ENCODE data around the gene SPOCK3. TPM values are rescaled to one million over a fixed set of nuclear protein-coding genes. Genes with fewer than 3 reads are reported as not detected.
A peak's percentile ranks its signal among the peaks of the same experiment; 100 is the strongest.

SPOCK3 gene
- total RNA-seq, 1 experiment from 2014 or later: 1.9 TPM

- Histone ChIP-seq H3K4me3 (ENCODE audit: low read length) (no peak overlapping the region), H3K9ac (ENCODE audit: low read length) (no peak overlapping the region), H4K20me1 (ENCODE audit: low read length) (no peaks in the 10 kb centered on the region), H3K4me2 (ENCODE audit: low read length) (no peak overlapping the region), H3K36me3 (ENCODE audit: low read depth, low read length) (no peaks in the 10 kb centered on the region), H3F3A (ENCODE audit: low read length, unreplicated experiment) (no peaks in the 10 kb centered on the region), H3K27me3 (ENCODE audit: low read length) (no peaks in the 10 kb centered on the region), H3K27ac (ENCODE audit: low read length) (no peak overlapping the region), H3K79me2 (ENCODE audit: low read length) (no peaks in the 10 kb centered on the region), H3K9me3 (ENCODE audit: low read length) (no peaks in the 10 kb centered on the region), H2AFZ (ENCODE audit: low read length) (no peak overlapping the region), H3K9me2 (replicated peaks; ENCODE audit: low read length) (no peaks in the 10 kb centered on the region), H3K4me1 (ENCODE audit: insufficient read depth, low read length) (no peaks in the 10 kb centered on the region)
- POLR2A ChIA-PET (ENCODE audit: unreplicated experiment): no interaction called here
- ATAC-seq (no peak), DNase-seq (no peak)
- no TSS peak for BruUV-seq (replicated peaks)
- CTCF ChIA-PET: no interaction called here
- TF ChIP-seq EZH2phosphoT487 (IDR thresholded peaks at IDR 0.05; ENCODE audit: borderline replicate concordance, low read length) (no peak), EZH2 (IDR thresholded peaks at IDR 0.05; ENCODE audit: low read length, unreplicated experiment) (no peak), CTCF (conservative IDR thresholded peaks at IDR 0.05; ENCODE audit: low read depth, low read length) (no peak)
- intact Hi-C loops (cut with micrococcal nuclease): no loop called here
Measured at GRCh38 chr4:166965562-166965961, 268.7 kb downstream of the SPOCK3 start.

- TF ChIP-seq EZH2phosphoT487 (IDR thresholded peaks at IDR 0.05; ENCODE audit: borderline replicate concordance, low read length) (no peak), EZH2 (IDR thresholded peaks at IDR 0.05; ENCODE audit: low read length, unreplicated experiment) (no peak), CTCF (conservative IDR thresholded peaks at IDR 0.05; ENCODE audit: low read depth, low read length) (no peak)
- Histone ChIP-seq H3K9me2 (replicated peaks; ENCODE audit: low read length) (no peaks in the 10 kb centered on the region), H4K20me1 (ENCODE audit: low read length) (no peaks in the 10 kb centered on the region), H3K79me2 (ENCODE audit: low read length) (no peaks in the 10 kb centered on the region), H2AFZ (ENCODE audit: low read length) (no peak overlapping the region), H3K27ac (ENCODE audit: low read length) (no peak overlapping the region), H3K4me1 (ENCODE audit: insufficient read depth, low read length) (no peaks in the 10 kb centered on the region), H3F3A (ENCODE audit: low read length, unreplicated experiment) (no peaks in the 10 kb centered on the region), H3K27me3 (ENCODE audit: low read length) (no peaks in the 10 kb centered on the region), H3K4me3 (ENCODE audit: low read length) (no peak overlapping the region), H3K4me2 (ENCODE audit: low read length) (no peak overlapping the region), H3K36me3 (ENCODE audit: low read depth, low read length) (no peaks in the 10 kb centered on the region), H3K9ac (ENCODE audit: low read length) (no peak overlapping the region), H3K9me3 (ENCODE audit: low read length) (0 out of 2 replicates have a peak, but pooled peaks cover 5% of the 10 kb centered on the region)
- intact Hi-C loops (cut with micrococcal nuclease): no loop called here
- POLR2A ChIA-PET (ENCODE audit: unreplicated experiment): no interaction called here
- ATAC-seq (no peak), DNase-seq (peak; percentile 7)
- CTCF ChIA-PET: no interaction called here
- BruUV-seq (replicated peaks): no TSS peak
Measured at GRCh38 chr4:166957451-166957850, 276.8 kb downstream of the SPOCK3 start.

- no peaks in the 10 kb centered on the region for H4K20me1 ChIP-seq (ENCODE audit: low read length)
- H3K4me1 ChIP-seq (ENCODE audit: insufficient read depth, low read length): no peaks in the 10 kb centered on the region
- no peak overlapping the region for H2AFZ ChIP-seq (ENCODE audit: low read length)
- CTCF ChIA-PET: no interaction called here
- H3K27ac ChIP-seq (ENCODE audit: low read length): no peak overlapping the region
- 0 out of 2 replicates have a peak, but pooled peaks cover 5% of the 10 kb centered on the region for H3K9me3 ChIP-seq (ENCODE audit: low read length)
- intact Hi-C loops (cut with micrococcal nuclease): no loop called here
- TF ChIP-seq EZH2 (IDR thresholded peaks at IDR 0.05; ENCODE audit: low read length, unreplicated experiment) (no peak), EZH2phosphoT487 (IDR thresholded peaks at IDR 0.05; ENCODE audit: borderline replicate concordance, low read length) (no peak), CTCF (conservative IDR thresholded peaks at IDR 0.05; ENCODE audit: low read depth, low read length) (no peak)
- no peak for ATAC-seq
- POLR2A ChIA-PET (ENCODE audit: unreplicated experiment): no interaction called here
- no peak overlapping the region for H3K4me2 ChIP-seq (ENCODE audit: low read length)
- no peaks in the 10 kb centered on the region for H3K79me2 ChIP-seq (ENCODE audit: low read length)
- BruUV-seq (replicated peaks): no TSS peak
- H3K27me3 ChIP-seq (ENCODE audit: low read length): no peaks in the 10 kb centered on the region
- no peak overlapping the region for H3K9ac ChIP-seq (ENCODE audit: low read length)
- H3F3A ChIP-seq (ENCODE audit: low read length, unreplicated experiment): no peaks in the 10 kb centered on the region
- no peaks in the 10 kb centered on the region for H3K36me3 ChIP-seq (ENCODE audit: low read depth, low read length)
- H3K4me3 ChIP-seq (ENCODE audit: low read length): no peak overlapping the region
- H3K9me2 ChIP-seq (replicated peaks; ENCODE audit: low read length): no peaks in the 10 kb centered on the region
- DNase-seq: no peak
Measured at GRCh38 chr4:166956484-166956883, 277.8 kb downstream of the SPOCK3 start.

Measured in PC-3 (cell line).